Measurements from ENCODE around the gene MGMT. TPM values are rescaled to one million over a fixed set of nuclear protein-coding genes. Genes with fewer than 3 reads are reported as not detected.

The MGMT gene
- total and polyA plus RNA-seq, 2 experiments from 2014 or later = 19.3 to 21.9 TPM

DNA sequence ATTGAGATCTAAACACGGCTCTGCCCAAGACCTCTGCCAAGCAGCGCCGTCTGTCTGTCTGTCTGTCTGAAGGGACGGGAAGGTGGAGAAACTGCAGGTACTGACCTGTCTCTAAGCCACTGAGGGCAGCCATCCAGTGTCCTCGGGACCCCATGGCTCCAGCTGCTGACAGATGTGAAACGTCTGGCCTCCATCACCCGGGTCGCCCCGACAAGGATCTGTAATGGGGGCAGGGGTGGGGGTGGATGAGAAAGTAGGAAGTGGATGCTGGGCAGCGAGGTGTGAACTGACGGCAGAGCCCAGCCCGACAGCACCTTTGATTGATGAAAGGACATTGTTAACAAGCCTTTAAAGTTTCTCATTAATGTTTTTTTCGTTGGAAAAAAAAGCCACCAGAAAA lies 304.0 kb downstream of the MGMT start:
- no peaks in the 10 kb centered on the region for H3K79me2 ChIP-seq (replicated peaks; ENCODE audit: insufficient read depth)
- no peaks in the 10 kb centered on the region for H3F3A ChIP-seq (replicated peaks; ENCODE audit: low read depth)
- no peaks in the 10 kb centered on the region for H3K36me3 Mint-ChIP-seq (ENCODE audit: low read depth)
- no peak for TF ChIP-seq STAT1 (IDR thresholded peaks at IDR 0.05; ENCODE audit: unreplicated experiment)
- TF ChIP-seq ZNF331 (CRISPR knock-in tag; IDR thresholded peaks at IDR 0.05; ENCODE audit: low read depth) = no peak
- TF ChIP-seq, protein P1, sequence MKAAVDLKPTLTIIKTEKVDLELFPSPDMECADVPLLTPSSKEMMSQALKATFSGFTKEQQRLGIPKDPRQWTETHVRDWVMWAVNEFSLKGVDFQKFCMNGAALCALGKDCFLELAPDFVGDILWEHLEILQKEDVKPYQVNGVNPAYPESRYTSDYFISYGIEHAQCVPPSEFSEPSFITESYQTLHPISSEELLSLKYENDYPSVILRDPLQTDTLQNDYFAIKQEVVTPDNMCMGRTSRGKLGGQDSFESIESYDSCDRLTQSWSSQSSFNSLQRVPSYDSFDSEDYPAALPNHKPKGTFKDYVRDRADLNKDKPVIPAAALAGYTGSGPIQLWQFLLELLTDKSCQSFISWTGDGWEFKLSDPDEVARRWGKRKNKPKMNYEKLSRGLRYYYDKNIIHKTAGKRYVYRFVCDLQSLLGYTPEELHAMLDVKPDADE (IDR thresholded peaks at IDR 0.05) = no peak
- no peak for TF ChIP-seq EZH2 (IDR thresholded peaks at IDR 0.05; ENCODE audit: low read depth, unreplicated experiment)
- no peak for TF ChIP-seq POLR2AphosphoS5 (IDR thresholded peaks at IDR 0.05; ENCODE audit: low read depth)
- TF ChIP-seq NANOG (IDR thresholded peaks at IDR 0.05; ENCODE audit: borderline replicate concordance) = no peak
- TF ChIP-seq, protein P2, sequence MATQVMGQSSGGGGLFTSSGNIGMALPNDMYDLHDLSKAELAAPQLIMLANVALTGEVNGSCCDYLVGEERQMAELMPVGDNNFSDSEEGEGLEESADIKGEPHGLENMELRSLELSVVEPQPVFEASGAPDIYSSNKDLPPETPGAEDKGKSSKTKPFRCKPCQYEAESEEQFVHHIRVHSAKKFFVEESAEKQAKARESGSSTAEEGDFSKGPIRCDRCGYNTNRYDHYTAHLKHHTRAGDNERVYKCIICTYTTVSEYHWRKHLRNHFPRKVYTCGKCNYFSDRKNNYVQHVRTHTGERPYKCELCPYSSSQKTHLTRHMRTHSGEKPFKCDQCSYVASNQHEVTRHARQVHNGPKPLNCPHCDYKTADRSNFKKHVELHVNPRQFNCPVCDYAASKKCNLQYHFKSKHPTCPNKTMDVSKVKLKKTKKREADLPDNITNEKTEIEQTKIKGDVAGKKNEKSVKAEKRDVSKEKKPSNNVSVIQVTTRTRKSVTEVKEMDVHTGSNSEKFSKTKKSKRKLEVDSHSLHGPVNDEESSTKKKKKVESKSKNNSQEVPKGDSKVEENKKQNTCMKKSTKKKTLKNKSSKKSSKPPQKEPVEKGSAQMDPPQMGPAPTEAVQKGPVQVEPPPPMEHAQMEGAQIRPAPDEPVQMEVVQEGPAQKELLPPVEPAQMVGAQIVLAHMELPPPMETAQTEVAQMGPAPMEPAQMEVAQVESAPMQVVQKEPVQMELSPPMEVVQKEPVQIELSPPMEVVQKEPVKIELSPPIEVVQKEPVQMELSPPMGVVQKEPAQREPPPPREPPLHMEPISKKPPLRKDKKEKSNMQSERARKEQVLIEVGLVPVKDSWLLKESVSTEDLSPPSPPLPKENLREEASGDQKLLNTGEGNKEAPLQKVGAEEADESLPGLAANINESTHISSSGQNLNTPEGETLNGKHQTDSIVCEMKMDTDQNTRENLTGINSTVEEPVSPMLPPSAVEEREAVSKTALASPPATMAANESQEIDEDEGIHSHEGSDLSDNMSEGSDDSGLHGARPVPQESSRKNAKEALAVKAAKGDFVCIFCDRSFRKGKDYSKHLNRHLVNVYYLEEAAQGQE (IDR thresholded peaks at IDR 0.05; ENCODE audit: unreplicated experiment) = no peak
- TF ChIP-seq, protein P3, sequence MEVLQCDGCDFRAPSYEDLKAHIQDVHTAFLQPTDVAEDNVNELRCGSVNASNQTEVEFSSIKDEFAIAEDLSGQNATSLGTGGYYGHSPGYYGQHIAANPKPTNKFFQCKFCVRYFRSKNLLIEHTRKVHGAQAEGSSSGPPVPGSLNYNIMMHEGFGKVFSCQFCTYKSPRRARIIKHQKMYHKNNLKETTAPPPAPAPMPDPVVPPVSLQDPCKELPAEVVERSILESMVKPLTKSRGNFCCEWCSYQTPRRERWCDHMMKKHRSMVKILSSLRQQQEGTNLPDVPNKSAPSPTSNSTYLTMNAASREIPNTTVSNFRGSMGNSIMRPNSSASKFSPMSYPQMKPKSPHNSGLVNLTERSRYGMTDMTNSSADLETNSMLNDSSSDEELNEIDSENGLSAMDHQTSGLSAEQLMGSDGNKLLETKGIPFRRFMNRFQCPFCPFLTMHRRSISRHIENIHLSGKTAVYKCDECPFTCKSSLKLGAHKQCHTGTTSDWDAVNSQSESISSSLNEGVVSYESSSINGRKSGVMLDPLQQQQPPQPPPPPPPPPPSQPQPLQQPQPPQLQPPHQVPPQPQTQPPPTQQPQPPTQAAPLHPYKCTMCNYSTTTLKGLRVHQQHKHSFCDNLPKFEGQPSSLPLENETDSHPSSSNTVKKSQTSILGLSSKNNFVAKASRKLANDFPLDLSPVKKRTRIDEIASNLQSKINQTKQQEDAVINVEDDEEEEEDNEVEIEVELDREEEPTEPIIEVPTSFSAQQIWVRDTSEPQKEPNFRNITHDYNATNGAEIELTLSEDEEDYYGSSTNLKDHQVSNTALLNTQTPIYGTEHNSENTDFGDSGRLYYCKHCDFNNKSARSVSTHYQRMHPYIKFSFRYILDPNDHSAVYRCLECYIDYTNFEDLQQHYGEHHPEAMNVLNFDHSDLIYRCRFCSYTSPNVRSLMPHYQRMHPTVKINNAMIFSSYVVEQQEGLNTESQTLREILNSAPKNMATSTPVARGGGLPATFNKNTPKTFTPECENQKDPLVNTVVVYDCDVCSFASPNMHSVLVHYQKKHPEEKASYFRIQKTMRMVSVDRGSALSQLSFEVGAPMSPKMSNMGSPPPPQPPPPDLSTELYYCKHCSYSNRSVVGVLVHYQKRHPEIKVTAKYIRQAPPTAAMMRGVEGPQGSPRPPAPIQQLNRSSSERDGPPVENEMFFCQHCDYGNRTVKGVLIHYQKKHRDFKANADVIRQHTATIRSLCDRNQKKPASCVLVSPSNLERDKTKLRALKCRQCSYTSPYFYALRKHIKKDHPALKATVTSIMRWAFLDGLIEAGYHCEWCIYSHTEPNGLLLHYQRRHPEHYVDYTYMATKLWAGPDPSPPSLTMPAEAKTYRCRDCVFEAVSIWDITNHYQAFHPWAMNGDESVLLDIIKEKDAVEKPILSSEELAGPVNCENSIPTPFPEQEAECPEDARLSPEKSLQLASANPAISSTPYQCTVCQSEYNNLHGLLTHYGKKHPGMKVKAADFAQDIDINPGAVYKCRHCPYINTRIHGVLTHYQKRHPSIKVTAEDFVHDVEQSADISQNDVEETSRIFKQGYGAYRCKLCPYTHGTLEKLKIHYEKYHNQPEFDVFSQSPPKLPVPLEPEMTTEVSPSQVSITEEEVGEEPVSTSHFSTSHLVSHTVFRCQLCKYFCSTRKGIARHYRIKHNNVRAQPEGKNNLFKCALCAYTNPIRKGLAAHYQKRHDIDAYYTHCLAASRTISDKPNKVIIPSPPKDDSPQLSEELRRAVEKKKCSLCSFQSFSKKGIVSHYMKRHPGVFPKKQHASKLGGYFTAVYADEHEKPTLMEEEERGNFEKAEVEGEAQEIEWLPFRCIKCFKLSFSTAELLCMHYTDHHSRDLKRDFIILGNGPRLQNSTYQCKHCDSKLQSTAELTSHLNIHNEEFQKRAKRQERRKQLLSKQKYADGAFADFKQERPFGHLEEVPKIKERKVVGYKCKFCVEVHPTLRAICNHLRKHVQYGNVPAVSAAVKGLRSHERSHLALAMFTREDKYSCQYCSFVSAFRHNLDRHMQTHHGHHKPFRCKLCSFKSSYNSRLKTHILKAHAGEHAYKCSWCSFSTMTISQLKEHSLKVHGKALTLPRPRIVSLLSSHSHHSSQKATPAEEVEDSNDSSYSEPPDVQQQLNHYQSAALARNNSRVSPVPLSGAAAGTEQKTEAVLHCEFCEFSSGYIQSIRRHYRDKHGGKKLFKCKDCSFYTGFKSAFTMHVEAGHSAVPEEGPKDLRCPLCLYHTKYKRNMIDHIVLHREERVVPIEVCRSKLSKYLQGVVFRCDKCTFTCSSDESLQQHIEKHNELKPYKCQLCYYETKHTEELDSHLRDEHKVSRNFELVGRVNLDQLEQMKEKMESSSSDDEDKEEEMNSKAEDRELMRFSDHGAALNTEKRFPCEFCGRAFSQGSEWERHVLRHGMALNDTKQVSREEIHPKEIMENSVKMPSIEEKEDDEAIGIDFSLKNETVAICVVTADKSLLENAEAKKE (CRISPR knock-in tag; IDR thresholded peaks at IDR 0.05) = no peak
- H3K4me3 Mint-ChIP-seq = no peak overlapping the region
- no peak overlapping the region for H3K4me2 ChIP-seq
- H2AFZ ChIP-seq = no peak overlapping the region
- ATAC-seq (no peak), DNase-seq (ENCODE audit: low spot score) (no peak)
- no peak overlapping the region for H3K27ac ChIP-seq (ENCODE audit: low read depth)
- H3K27me3 Mint-ChIP-seq (ENCODE audit: insufficient read depth, low read depth, poor library complexity) = peaks cover 2% of the 10 kb centered on the region
- no peaks in the 10 kb centered on the region for H3K9me3 Mint-ChIP-seq
- H4K20me1 ChIP-seq (replicated peaks; ENCODE audit: insufficient read depth) = no peaks in the 10 kb centered on the region
- no peaks in the 10 kb centered on the region for H3K4me1 ChIP-seq (ENCODE audit: insufficient read depth)
- no peaks in the 10 kb centered on the region for H3K36me3 ChIP-seq (ENCODE audit: insufficient read depth)
- H3K4me3 ChIP-seq = no peak overlapping the region
- no peaks in the 10 kb centered on the region for H3K4me1 Mint-ChIP-seq
- H3K27me3 ChIP-seq (ENCODE audit: insufficient read depth) = no peaks in the 10 kb centered on the region
- H3K9me2 ChIP-seq (ENCODE audit: insufficient read depth) = no peaks in the 10 kb centered on the region
- H3K27ac Mint-ChIP-seq = no peak overlapping the region
